ENCODE measurements around the gene KRT33A. TPM values are rescaled to one million over a fixed set of nuclear protein-coding genes. Genes with fewer than 3 reads are reported as not detected.

Gene KRT33A
- total and polyA plus RNA-seq, 2 experiments from 2014 or later = not detected

GRCh38 chr17:41387670-41388069 lies 37.0 kb upstream of the KRT33A start (continued):
- TF ChIP-seq ETS1 (IDR thresholded peaks at IDR 0.05) = no peak
- no peak for TF ChIP-seq CREB1 (CRISPR knock-in tag; IDR thresholded peaks at IDR 0.05; ENCODE audit: low read depth)
- no peak for TF ChIP-seq ZNF331 (CRISPR knock-in tag; IDR thresholded peaks at IDR 0.05; ENCODE audit: low read depth)
- TF ChIP-seq EZH2 (IDR thresholded peaks at IDR 0.05; ENCODE audit: low read depth, unreplicated experiment) = no peak

GRCh38 chr17:41386227-41386626 lies 35.6 kb upstream of the KRT33A start:
- Histone ChIP-seq H3K9me2 (ENCODE audit: insufficient read depth) (peaks cover 7% of the 10 kb centered on the region), H3K27me3 (ENCODE audit: insufficient read depth) (no peaks in the 10 kb centered on the region), H3F3A (replicated peaks; ENCODE audit: low read depth) (no peaks in the 10 kb centered on the region), H3K79me2 (replicated peaks; ENCODE audit: insufficient read depth) (no peaks in the 10 kb centered on the region), H3K4me3 (no peak overlapping the region), H3K4me2 (no peak overlapping the region), H3K36me3 (ENCODE audit: insufficient read depth) (no peaks in the 10 kb centered on the region), H4K20me1 (replicated peaks; ENCODE audit: insufficient read depth) (no peaks in the 10 kb centered on the region), H2AFZ (no peak overlapping the region), H3K27ac (ENCODE audit: low read depth) (no peak overlapping the region), H3K4me1 (ENCODE audit: insufficient read depth) (no peaks in the 10 kb centered on the region)
- H3K36me3 Mint-ChIP-seq (ENCODE audit: low read depth) = no peaks in the 10 kb centered on the region; the same call in 2 of the 3 replicates
- DNase-seq (ENCODE audit: low spot score) = no peak
- H3K27ac Mint-ChIP-seq = no peak overlapping the region
- peaks cover 9% of the 10 kb centered on the region; the same call in 2 of the 3 replicates for H3K9me3 Mint-ChIP-seq
- no peak overlapping the region for H3K4me3 Mint-ChIP-seq
- H3K27me3 Mint-ChIP-seq (ENCODE audit: insufficient read depth, low read depth, poor library complexity) = peaks cover 2% of the 10 kb centered on the region
- no peaks in the 10 kb centered on the region for H3K4me1 Mint-ChIP-seq
- no peak for TF ChIP-seq ZNF462 (CRISPR knock-in tag; IDR thresholded peaks at IDR 0.05)
- no peak for TF ChIP-seq ZNF331 (CRISPR knock-in tag; IDR thresholded peaks at IDR 0.05; ENCODE audit: low read depth)
- no peak for TF ChIP-seq JUNB (IDR thresholded peaks at IDR 0.05; ENCODE audit: unreplicated experiment)
- no peak for TF ChIP-seq REST (IDR thresholded peaks at IDR 0.05; ENCODE audit: unreplicated experiment)
- TF ChIP-seq CTCF (conservative IDR thresholded peaks at IDR 0.05; ENCODE audit: low read depth in 2 of 2) = no peak
- TF ChIP-seq EZH2phosphoT487 (IDR thresholded peaks at IDR 0.05; ENCODE audit: unreplicated experiment) = no peak
- TF ChIP-seq NANOG (IDR thresholded peaks at IDR 0.05; ENCODE audit: borderline replicate concordance) = no peak
- no peak for TF ChIP-seq EZH2 (IDR thresholded peaks at IDR 0.05; ENCODE audit: low read depth, unreplicated experiment)
- no peak for TF ChIP-seq ETS1 (IDR thresholded peaks at IDR 0.05)
- no peak for TF ChIP-seq POLR2AphosphoS5 (IDR thresholded peaks at IDR 0.05; ENCODE audit: low read depth)
- ATAC-seq = no peak

Data from GM23338 (cell line).